GM12892 (cell line): ENCODE data around the gene LARGE1.

Source experiments
- POLR2A ChIP-seq: IDR thresholded peaks from 2 replicates; pipeline ENCODE4 v1.6.1; 2011; ENCODE audit warnings: low read depth, low read length, control low read depth
- POLR2AphosphoS5 ChIP-seq: IDR thresholded peaks from 2 replicates; pipeline ENCODE4 v1.6.1; 2011; ENCODE audit warnings: low read depth, low read length, control low read depth

DNA sequence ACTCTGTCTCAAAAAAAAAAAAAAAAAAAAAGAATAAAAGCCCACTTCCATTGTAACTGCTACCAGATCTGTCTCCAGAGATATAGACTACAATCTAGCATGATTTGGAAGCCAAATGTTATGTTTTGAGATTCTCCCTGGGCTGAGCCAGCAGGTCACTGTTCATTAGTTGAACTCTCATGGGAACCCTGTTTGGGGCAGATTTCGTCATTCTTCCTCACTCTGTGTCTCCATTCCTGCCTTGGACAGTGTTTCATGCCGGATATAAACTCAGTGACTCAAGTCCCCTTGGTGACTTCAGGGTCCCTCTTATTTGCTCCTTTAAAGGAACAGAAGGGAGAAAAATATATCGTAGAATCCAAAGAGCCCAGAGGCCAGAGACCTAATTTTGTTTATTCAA is 378.1 kb downstream of the LARGE1 start:
- TF ChIP-seq POLR2A, result no peak
- TF ChIP-seq POLR2AphosphoS5, result no peak
